Colonic mucosa (tissue), 4 donors: ENCODE measurements around the gene LAGE3. TPM values are rescaled to one million over a fixed set of nuclear protein-coding genes. Genes with fewer than 3 reads are reported as not detected.

Source experiments
- DNase-seq: peaks from one replicate; pipeline ENCODE4 v3.0.0-alpha.2; 2020
- H3K27ac ChIP-seq: fragments of 200-600 bp; one replicate; pipeline ENCODE4 v1.8.0; 2021
- H3K27me3 ChIP-seq: fragments of 200-600 bp; one replicate; pipeline ENCODE4 v1.8.0; 2021
- H3K36me3 ChIP-seq: fragments of 200-600 bp; one replicate; pipeline ENCODE4 v1.8.0; 2021
- H3K4me1 ChIP-seq: fragments of 200-600 bp; one replicate; pipeline ENCODE4 v1.8.0; 2021; ENCODE audit warnings: mild to moderate bottlenecking
- H3K4me3 ChIP-seq: fragments of 200-600 bp; one replicate; pipeline ENCODE4 v1.8.0; 2021
- H3K9ac ChIP-seq, 2 donors: one replicate each; pipeline ENCODE4 v1.7.0; 2013; ENCODE audit warnings: control low read depth in 2 of 2, low read depth in 2 of 2, low read length in 2 of 2
- H3K9me3 ChIP-seq: fragments of 200-600 bp; one replicate; pipeline ENCODE4 v1.8.0; 2021
- CTCF ChIP-seq: fragments of 200-600 bp; IDR thresholded peaks from one replicate; pipeline ENCODE4 v1.8.0; 2022; ENCODE audit warnings: antibody characterized with exemption, mild to moderate bottlenecking
- intact Hi-C: fragments of 100-400 bp; cut with DNase I; formaldehyde crosslinking; loops from one replicate; pipeline ENCODE4 v1.14.1; 2022
- total RNA-seq, 2 donors: library from RNA; stranded (reverse); fragmentation: NEBNext Ultra II Directional in 1 of 2; extraction: Animal tissue kit (Norgen Biotek cat#: 25700) in 1 of 2; gene quantifications; one replicate each; pipeline ENCODE4 v1.2.1, GENCODE V29; 2021
- donor health status: healthy.
- donor health status: DM: no; HTN: no; CAD: no.
- donor health status: DM: no; HTN: no; CAD: no.

The LAGE3 gene
- total RNA-seq, 2 donors from 2014 or later = 10.0 to 35.3 TPM

GRCh38 chrX:154439841-154440240, 39.2 kb downstream of the LAGE3 start:
- intact Hi-C loops = no loop called here
- Histone ChIP-seq H3K4me3 (no peak overlapping the region), H3K9me3 (no peaks in the 10 kb centered on the region), H3K27me3 (no peaks in the 10 kb centered on the region), H3K4me1 (no peaks in the 10 kb centered on the region), H3K9ac (no peak overlapping the region), H3K36me3 (no peaks in the 10 kb centered on the region), H3K27ac (no peak overlapping the region)
- TF ChIP-seq CTCF = no peak
- no peak for DNase-seq

- no peaks in the 10 kb centered on the region for H3K36me3 ChIP-seq
- H3K27ac ChIP-seq = no peak overlapping the region
Observed at GRCh38 chrX:154437971-154438893, 40.8 kb downstream of the LAGE3 start.

GRCh38 chrX:154436983-154437752, 41.9 kb downstream of the LAGE3 start, which contains the start of gene GDI1:
Gene GDI1, plus strand, starts transcription at chrX:154437154. Its CDS starts 101 bp downstream, at chrX:154437255.
- no peak for TF ChIP-seq CTCF
- H3K36me3 ChIP-seq = no peaks in the 10 kb centered on the region
- H3K9me3 ChIP-seq = no peaks in the 10 kb centered on the region
- H3K9ac ChIP-seq = peak within 1 kb of the TSS; percentile 49 to 63
- DNase-seq = no peak
- no peaks in the 10 kb centered on the region for H3K4me1 ChIP-seq
- H3K4me3 ChIP-seq = peak within 1 kb of the TSS; percentile 67
- no peaks in the 10 kb centered on the region for H3K27me3 ChIP-seq
- intact Hi-C loops = no loop called here
- H3K27ac ChIP-seq = peak within 1 kb of the TSS; percentile 69

More at GRCh38 chrX:154437971-154438893, 40.8 kb downstream of the LAGE3 start:
- H3K9me3 ChIP-seq = no peaks in the 10 kb centered on the region
- intact Hi-C loops = no loop called here
- DNase-seq = no peak
- H3K4me1 ChIP-seq = no peaks in the 10 kb centered on the region
- TF ChIP-seq CTCF = no peak
- peak overlapping the region in 1 of 2 donors; percentile 63 for H3K9ac ChIP-seq
- H3K4me3 ChIP-seq = peak overlapping the region; percentile 67
- no peaks in the 10 kb centered on the region for H3K27me3 ChIP-seq

GRCh38 chrX:154436374-154436982, 42.6 kb downstream of the LAGE3 start:
- no peak for TF ChIP-seq CTCF
- no peaks in the 10 kb centered on the region for H3K4me1 ChIP-seq
- H3K9ac ChIP-seq = peak overlapping the region; percentile 49 to 63
- H3K4me3 ChIP-seq = peak overlapping the region; percentile 67
- intact Hi-C loops = no loop called here
- no peaks in the 10 kb centered on the region for H3K27me3 ChIP-seq
- DNase-seq = no peak
- no peaks in the 10 kb centered on the region for H3K36me3 ChIP-seq
- H3K9me3 ChIP-seq = no peaks in the 10 kb centered on the region
- H3K27ac ChIP-seq = peak overlapping the region; percentile 69

GRCh38 chrX:154435171-154435733, 43.8 kb downstream of the LAGE3 start:
- Histone ChIP-seq H3K36me3 (no peaks in the 10 kb centered on the region), H3K4me1 (no peaks in the 10 kb centered on the region), H3K27ac (no peak overlapping the region), H3K9ac (no peak overlapping the region), H3K27me3 (no peaks in the 10 kb centered on the region), H3K9me3 (no peaks in the 10 kb centered on the region), H3K4me3 (no peak overlapping the region)
- intact Hi-C loops = no loop called here
- no peak for DNase-seq
- no peak for TF ChIP-seq CTCF
